ENCODE results near the gene ABCG1. TPM values are rescaled to one million over a fixed set of nuclear protein-coding genes. Genes with fewer than 3 reads are reported as not detected.

ABCG1 gene
- total and polyA plus RNA-seq, 2 of the 4 experiments (the other 2 are of a cell fraction), result 0.19 to 0.36 TPM

DNA sequence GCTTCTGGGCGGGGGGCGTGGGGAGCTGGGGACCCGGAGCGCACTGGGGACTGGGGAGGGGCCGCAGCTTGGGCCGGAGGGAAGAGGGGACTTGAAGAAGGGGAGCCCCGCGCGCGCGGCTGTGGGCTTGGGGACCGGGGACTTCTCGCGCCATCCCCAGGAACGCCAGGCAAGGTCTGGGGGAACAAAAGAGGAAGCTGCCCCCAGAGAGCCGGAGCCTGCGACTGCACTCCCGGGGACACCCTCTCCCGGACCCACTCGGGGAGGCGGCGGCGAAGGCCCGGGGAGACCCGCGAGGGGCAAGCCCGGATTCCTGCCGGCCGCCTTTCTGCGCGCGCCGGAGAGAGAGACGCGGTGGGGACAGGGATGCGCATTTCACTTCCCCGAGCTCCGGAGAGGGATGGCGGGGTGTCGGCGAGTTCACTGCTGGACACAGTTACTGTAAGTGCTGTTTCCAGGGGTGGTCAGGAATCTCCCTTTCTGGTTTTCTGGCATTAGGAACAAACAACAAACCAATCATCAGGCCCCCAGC, 732 bp downstream of the ABCG1 start:
- H3K4me1 ChIP-seq (ENCODE audit: control insufficient read depth, insufficient read depth, low read length), result peaks cover 11% of the 10 kb centered on the region
- H3K36me3 ChIP-seq (ENCODE audit: control insufficient read depth, insufficient read depth, low read length), result no peaks in the 10 kb centered on the region
- dilution Hi-C loops (cut with HindIII; ENCODE audit: low sequenced_read_pairs, unreplicated experiment) (no loop called here), in situ Hi-C loops (cut with MboI; ENCODE audit: low sequenced_read_pairs) (no loop called here), intact Hi-C loops (cut with micrococcal nuclease) (no loop called here)
- H2BK120ac ChIP-seq (ENCODE audit: low read depth, low read length), result peak overlapping the region; percentile 68; the same call in 1 of the 2 replicates
- H2BK5ac ChIP-seq (ENCODE audit: low read depth, low read length, poor library complexity, severe bottlenecking), result no peak overlapping the region
- peak overlapping the region; percentile 86 for H2AFZ ChIP-seq (replicated peaks; ENCODE audit: low read length, poor library complexity)
- H2AK5ac ChIP-seq (ENCODE audit: low read depth, low read length), result peak overlapping the region; percentile 56; the same call in 1 of the 2 replicates
- CTCF ChIA-PET, result no interaction called here
- peaks cover 0 to 4% of the 10 kb centered on the region in 2 experiments; a peak in 2 of 4 replicates for H3K79me1 ChIP-seq (ENCODE audit: low read depth in 1 of 2, low read length in 2 of 2)
- H2BK20ac ChIP-seq (ENCODE audit: low read depth, low read length), result peak overlapping the region; percentile 59; the same call in 1 of the 2 replicates
- H3K4ac ChIP-seq (ENCODE audit: low read depth, low read length), result peak overlapping the region; percentile 41; the same call in 1 of the 2 replicates
- ATAC-seq (ENCODE audit: low read depth) (peak; percentile 44), DNase-seq (peak; percentile 5)
- no TSS peak for BruUV-seq (replicated peaks)
- H4K20me1 ChIP-seq (ENCODE audit: insufficient read depth, low read length), result no peaks in the 10 kb centered on the region
- H3K56ac ChIP-seq (ENCODE audit: extremely low read depth, insufficient read depth, low read length), result no peak overlapping the region
- peaks cover 11% of the 10 kb centered on the region; the same call in 1 of the 2 replicates for H3K9me1 ChIP-seq (ENCODE audit: insufficient read depth, low read length)
- peak overlapping the region; percentile 58 for H3K9ac ChIP-seq (ENCODE audit: low read depth, low read length)
- H3K9me3 ChIP-seq (ENCODE audit: control insufficient read depth, insufficient read depth, low read length), result peaks cover 3% of the 10 kb centered on the region; the same call in 1 of the 2 replicates
- H3K14ac ChIP-seq (replicated peaks; ENCODE audit: low read depth, low read length), result peak overlapping the region; percentile 72
- H2AK9ac ChIP-seq (replicated peaks; ENCODE audit: low read depth, low read length, poor library complexity), result peak overlapping the region; percentile 68
- POLR2A ChIA-PET (ENCODE audit: unreplicated experiment), result no interaction called here
- H4K5ac ChIP-seq (ENCODE audit: low read depth, low read length), result peak overlapping the region; percentile 2; the same call in 1 of the 2 replicates
- H3K27me3 ChIP-seq (ENCODE audit: control insufficient read depth, insufficient read depth, low read length), result peaks cover 10% of the 10 kb centered on the region; the same call in 1 of the 2 replicates
- peak overlapping the region; percentile 71 for H3K23ac ChIP-seq (ENCODE audit: low read depth, low read length)
- H3K4me3 ChIP-seq (ENCODE audit: insufficient read depth, low read depth, low read length), result peak overlapping the region; percentile 43
- peak overlapping the region; percentile 45; the same call in 1 of the 2 replicates for H3K27ac ChIP-seq (ENCODE audit: insufficient read depth, low read length)
- H4K8ac ChIP-seq (ENCODE audit: low read depth in 2 of 2, low read length in 2 of 2), result peak overlapping the region in 1 of 2 experiments; percentile 79; a peak in 1 of 4 replicates
- H2BK15ac ChIP-seq (ENCODE audit: low read depth, low read length), result peak overlapping the region; percentile 66; the same call in 1 of the 3 replicates
- WGBS, 2 experiments (ENCODE audit: extremely low coverage in 2 of 2, insufficient read length in 1 of 2), result 0% methylated on average over 6 of the region's 41 CpGs; no CpG with 5 or more reads in 1 of the 2 experiments
- peak overlapping the region; percentile 1; the same call in 1 of the 2 replicates for H3K18ac ChIP-seq (ENCODE audit: low read depth, low read length)
- peak overlapping the region; percentile 92 for H3K4me2 ChIP-seq (ENCODE audit: low read depth, low read length)
- TF ChIP-seq MXI1 (IDR thresholded peaks at IDR 0.05; ENCODE audit: borderline replicate concordance, low read depth, low read length) (no peak), CEBPB (IDR thresholded peaks at IDR 0.05; ENCODE audit: low read depth, low read length) (no peak), CHD1 (IDR thresholded peaks at IDR 0.05; ENCODE audit: low read depth, low read length) (no peak), FOS (IDR thresholded peaks at IDR 0.05; ENCODE audit: low read depth, low read length) (no peak), RAD21 (IDR thresholded peaks at IDR 0.05; ENCODE audit: low read length) (no peak), BHLHE40 (IDR thresholded peaks at IDR 0.05; ENCODE audit: low read depth, low read length) (no peak)
- TF ChIP-seq, protein P1, sequence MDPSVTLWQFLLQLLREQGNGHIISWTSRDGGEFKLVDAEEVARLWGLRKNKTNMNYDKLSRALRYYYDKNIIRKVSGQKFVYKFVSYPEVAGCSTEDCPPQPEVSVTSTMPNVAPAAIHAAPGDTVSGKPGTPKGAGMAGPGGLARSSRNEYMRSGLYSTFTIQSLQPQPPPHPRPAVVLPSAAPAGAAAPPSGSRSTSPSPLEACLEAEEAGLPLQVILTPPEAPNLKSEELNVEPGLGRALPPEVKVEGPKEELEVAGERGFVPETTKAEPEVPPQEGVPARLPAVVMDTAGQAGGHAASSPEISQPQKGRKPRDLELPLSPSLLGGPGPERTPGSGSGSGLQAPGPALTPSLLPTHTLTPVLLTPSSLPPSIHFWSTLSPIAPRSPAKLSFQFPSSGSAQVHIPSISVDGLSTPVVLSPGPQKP (IDR thresholded peaks at IDR 0.05; ENCODE audit: borderline replicate concordance, low read depth, low read length), result no peak
- TF ChIP-seq, protein P2, sequence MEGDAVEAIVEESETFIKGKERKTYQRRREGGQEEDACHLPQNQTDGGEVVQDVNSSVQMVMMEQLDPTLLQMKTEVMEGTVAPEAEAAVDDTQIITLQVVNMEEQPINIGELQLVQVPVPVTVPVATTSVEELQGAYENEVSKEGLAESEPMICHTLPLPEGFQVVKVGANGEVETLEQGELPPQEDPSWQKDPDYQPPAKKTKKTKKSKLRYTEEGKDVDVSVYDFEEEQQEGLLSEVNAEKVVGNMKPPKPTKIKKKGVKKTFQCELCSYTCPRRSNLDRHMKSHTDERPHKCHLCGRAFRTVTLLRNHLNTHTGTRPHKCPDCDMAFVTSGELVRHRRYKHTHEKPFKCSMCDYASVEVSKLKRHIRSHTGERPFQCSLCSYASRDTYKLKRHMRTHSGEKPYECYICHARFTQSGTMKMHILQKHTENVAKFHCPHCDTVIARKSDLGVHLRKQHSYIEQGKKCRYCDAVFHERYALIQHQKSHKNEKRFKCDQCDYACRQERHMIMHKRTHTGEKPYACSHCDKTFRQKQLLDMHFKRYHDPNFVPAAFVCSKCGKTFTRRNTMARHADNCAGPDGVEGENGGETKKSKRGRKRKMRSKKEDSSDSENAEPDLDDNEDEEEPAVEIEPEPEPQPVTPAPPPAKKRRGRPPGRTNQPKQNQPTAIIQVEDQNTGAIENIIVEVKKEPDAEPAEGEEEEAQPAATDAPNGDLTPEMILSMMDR (conservative IDR thresholded peaks at IDR 0.05; ENCODE audit: low read depth, low read length), result no peak
- peak overlapping the region; percentile 54; the same call in 1 of the 2 replicates for H4K91ac ChIP-seq (ENCODE audit: insufficient read depth, low read depth, low read length)
